NCI-H2029 treated with DMSO at 0.1 percent for 48 hours (cell line): ENCODE results near the gene PLEKHG4.

ENCODE experiments used
- DNase-seq: peaks from one replicate; lab custom pipeline; 2025; lab: John Stamatoyannopoulos, UW

PLEKHG4 gene

GRCh38 chr16:67244387-67245185 lies 34.7 kb upstream of the PLEKHG4 start:
- no peak for DNase-seq

- DNase-seq, result no peak
Measured at GRCh38 chr16:67245186-67245585, 34.1 kb upstream of the PLEKHG4 start.

GRCh38 chr16:67245674-67246080 lies 33.7 kb upstream of the PLEKHG4 start:
- DNase-seq, result no peak

GRCh38 chr16:67246081-67246755 lies 33.1 kb upstream of the PLEKHG4 start:
- no peak for DNase-seq

- DNase-seq, result no peak
Measured at GRCh38 chr16:67246756-67247191, 32.6 kb upstream of the PLEKHG4 start.

- peak; percentile 23 for DNase-seq
Measured at GRCh38 chr16:67247192-67248072, 31.9 kb upstream of the PLEKHG4 start, which contains the start of gene FHOD1. Gene FHOD1, minus strand, starts transcription at chr16:67247481. Its CDS starts 71 bp downstream, at chr16:67247410.

GRCh38 chr16:67248073-67248400 lies 31.3 kb upstream of the PLEKHG4 start:
- DNase-seq, result no peak

GRCh38 chr16:67248401-67249177 lies 30.7 kb upstream of the PLEKHG4 start, which contains the start of gene SLC9A5:
Gene SLC9A5, plus strand, starts transcription at chr16:67248979. Its CDS starts 36 bp downstream, at chr16:67249015.
- no peak for DNase-seq

GRCh38 chr16:67249178-67250044 lies 29.9 kb upstream of the PLEKHG4 start:
- no peak for DNase-seq

GRCh38 chr16:67250045-67250327 lies 29.3 kb upstream of the PLEKHG4 start:
- DNase-seq, result no peak

GRCh38 chr16:67252609-67253497 lies 26.5 kb upstream of the PLEKHG4 start:
- no peak for DNase-seq

- DNase-seq, result no peak
Measured at GRCh38 chr16:67254801-67255552, 24.4 kb upstream of the PLEKHG4 start.

GRCh38 chr16:67255553-67256221 lies 23.6 kb upstream of the PLEKHG4 start:
- DNase-seq, result no peak

- DNase-seq, result no peak
Measured at GRCh38 chr16:67256701-67257230, 22.6 kb upstream of the PLEKHG4 start.

GRCh38 chr16:67257486-67258160 lies 21.7 kb upstream of the PLEKHG4 start:
- no peak for DNase-seq

- no peak for DNase-seq
Measured at GRCh38 chr16:67258161-67258835, 21.0 kb upstream of the PLEKHG4 start.

GRCh38 chr16:67259705-67260104 lies 19.6 kb upstream of the PLEKHG4 start:
- no peak for DNase-seq
